MCF 10A (cell line): ENCODE results near the gene TOLLIP. TPM values are rescaled to one million over a fixed set of nuclear protein-coding genes. Genes with fewer than 3 reads are reported as not detected.

Experiments used
- BruUV-seq: library from RNA; stranded (reverse); fragments of 400-500 nt; replicated peaks from 2 replicates; lab custom pipeline; 2021; lab: Mats Ljungman, UMichigan
- CTCF ChIA-PET: fragments of 300-600 bp; sonication (Branson Sonifier 250); formaldehyde crosslinking; extraction: SDS; loops from one replicate; lab custom pipeline; 2021; ENCODE audit warnings: antibody characterized with exemption, inconsistent platforms; lab: Yijun Ruan, JAX
- POLR2A ChIA-PET: fragments of 300-600, 350-650 bp; sonication (Branson Sonifier 250); formaldehyde crosslinking; extraction: SDS; loops from one replicate; lab custom pipeline; 2020; ENCODE audit warnings: antibody characterized with exemption, inconsistent platforms; lab: Yijun Ruan, JAX
- DNase-seq: peaks from one replicate; pipeline ENCODE4 v3.0.0-alpha.2; 2018; ENCODE audit not compliant: unreplicated experiment
- H3K27ac Mint-ChIP-seq: one replicate; pipeline ENCODE4 v1.8.0; 2022; ENCODE audit warnings: mild to moderate bottlenecking, low read depth, mixed read lengths; ENCODE audit not compliant: unreplicated experiment
- H3K27me3 Mint-ChIP-seq: one replicate; pipeline ENCODE4 v1.8.0; 2022; ENCODE audit warnings: mixed read lengths; ENCODE audit not compliant: insufficient read depth, unreplicated experiment
- H3K36me3 Mint-ChIP-seq: one replicate; pipeline ENCODE4 v1.8.0; 2022; ENCODE audit warnings: mild to moderate bottlenecking, moderate library complexity, mixed read lengths; ENCODE audit not compliant: insufficient read depth, unreplicated experiment
- H3K4me1 Mint-ChIP-seq: one replicate; pipeline ENCODE4 v1.8.0; 2022; ENCODE audit warnings: mixed read lengths; ENCODE audit not compliant: insufficient read depth, unreplicated experiment
- H3K4me3 Mint-ChIP-seq: one replicate; pipeline ENCODE4 v1.8.0; 2022; ENCODE audit warnings: mild to moderate bottlenecking, moderate library complexity, mixed read lengths; ENCODE audit not compliant: unreplicated experiment
- H3K9me3 Mint-ChIP-seq: one replicate; pipeline ENCODE4 v1.8.0; 2022; ENCODE audit warnings: mixed read lengths; ENCODE audit not compliant: unreplicated experiment
- intact Hi-C: fragments of 100-400 bp; cut with micrococcal nuclease; formaldehyde crosslinking; loops from 2 replicates; pipeline ENCODE4 v1.14.1; 2022
- total RNA-seq: library from RNA; stranded (reverse); gene quantifications from 2 replicates; pipeline ENCODE4 v1.2.3, GENCODE V29; 2022
- TF ChIP-seq, protein P1 (sequence below): fragments of 200-600 bp; IDR thresholded peaks from one replicate; pipeline ENCODE4 v1.8.0; 2022; ENCODE audit warnings: antibody characterized with exemption, mild to moderate bottlenecking; ENCODE audit not compliant: unreplicated experiment

Gene TOLLIP
- total RNA-seq, 1 experiment from 2014 or later = 58.8 TPM

DNA sequence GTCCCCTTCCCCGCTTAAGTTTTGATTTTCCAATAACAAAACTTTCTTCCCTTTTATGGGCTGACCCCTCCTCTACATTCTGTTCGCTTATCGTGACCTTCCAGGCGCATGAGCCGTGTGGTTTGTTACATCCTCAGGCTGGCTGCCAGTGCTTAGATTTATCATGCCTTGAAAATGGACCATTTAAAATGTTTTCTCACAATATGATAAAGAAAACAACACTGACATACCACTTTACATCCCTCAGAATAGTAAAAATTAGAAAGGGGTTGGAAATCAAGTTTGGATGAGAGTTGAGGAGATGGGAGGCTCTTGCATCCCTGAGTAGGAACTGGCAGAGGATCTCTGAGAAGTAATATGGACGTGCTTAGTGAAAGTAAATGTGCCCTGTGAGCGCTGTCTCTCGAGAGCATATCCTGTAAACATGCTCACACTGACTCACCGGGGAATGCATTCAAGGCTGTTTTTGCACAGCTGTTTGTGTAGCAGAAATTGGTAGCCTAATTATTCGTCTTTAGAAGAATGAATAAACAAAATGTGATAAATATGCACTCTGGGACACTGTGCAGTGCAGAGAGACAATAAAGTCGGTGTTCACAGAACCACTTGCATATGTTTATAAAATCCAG lies 17.1 kb upstream of the TOLLIP start:
- CTCF ChIA-PET = no interaction called here
- BruUV-seq = no TSS peak
- Mint-ChIP-seq H3K4me1 (no peaks in the 10 kb centered on the region), H3K27ac (no peak overlapping the region), H3K4me3 (no peak overlapping the region), H3K27me3 (peaks cover 52% of the 10 kb centered on the region), H3K36me3 (no peaks in the 10 kb centered on the region), H3K9me3 (peaks cover 5% of the 10 kb centered on the region)
- intact Hi-C loops = no loop called here
- POLR2A ChIA-PET = interaction anchor here (1.5 kb wide), 1 partner anchor 17 kb away, joined by 6 read pairs; the partner anchor contains the start of gene TOLLIP
- TF ChIP-seq, protein P1, sequence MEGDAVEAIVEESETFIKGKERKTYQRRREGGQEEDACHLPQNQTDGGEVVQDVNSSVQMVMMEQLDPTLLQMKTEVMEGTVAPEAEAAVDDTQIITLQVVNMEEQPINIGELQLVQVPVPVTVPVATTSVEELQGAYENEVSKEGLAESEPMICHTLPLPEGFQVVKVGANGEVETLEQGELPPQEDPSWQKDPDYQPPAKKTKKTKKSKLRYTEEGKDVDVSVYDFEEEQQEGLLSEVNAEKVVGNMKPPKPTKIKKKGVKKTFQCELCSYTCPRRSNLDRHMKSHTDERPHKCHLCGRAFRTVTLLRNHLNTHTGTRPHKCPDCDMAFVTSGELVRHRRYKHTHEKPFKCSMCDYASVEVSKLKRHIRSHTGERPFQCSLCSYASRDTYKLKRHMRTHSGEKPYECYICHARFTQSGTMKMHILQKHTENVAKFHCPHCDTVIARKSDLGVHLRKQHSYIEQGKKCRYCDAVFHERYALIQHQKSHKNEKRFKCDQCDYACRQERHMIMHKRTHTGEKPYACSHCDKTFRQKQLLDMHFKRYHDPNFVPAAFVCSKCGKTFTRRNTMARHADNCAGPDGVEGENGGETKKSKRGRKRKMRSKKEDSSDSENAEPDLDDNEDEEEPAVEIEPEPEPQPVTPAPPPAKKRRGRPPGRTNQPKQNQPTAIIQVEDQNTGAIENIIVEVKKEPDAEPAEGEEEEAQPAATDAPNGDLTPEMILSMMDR = no peak
- no peak for DNase-seq

DNA sequence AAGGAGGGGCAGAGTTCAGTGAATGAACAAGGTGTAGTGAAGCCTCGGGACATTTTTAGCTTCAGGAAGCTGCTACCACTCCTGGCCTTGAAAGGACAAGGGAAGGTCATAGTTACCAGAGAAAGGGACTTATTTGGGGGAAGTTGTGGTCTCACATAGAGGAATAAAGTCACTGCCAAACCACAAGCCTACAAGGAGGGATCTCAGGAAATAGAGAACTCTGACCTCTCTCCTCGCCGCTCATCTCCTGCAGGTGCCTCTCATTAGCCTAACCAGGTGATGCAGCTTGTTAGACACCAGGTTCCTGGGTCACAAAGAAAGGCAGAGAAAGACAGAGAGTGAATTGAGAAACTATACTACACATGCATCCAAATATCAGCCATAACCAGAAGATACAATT lies 14.3 kb upstream of the TOLLIP start:
- BruUV-seq = no TSS peak
- ChIA-PET POLR2A (interaction anchor here (2.2 kb wide), 1 partner anchor 15 kb away, joined by 7 read pairs; the partner anchor contains the start of gene TOLLIP), CTCF (interaction anchor here (0.6 kb wide), 1 partner anchor 1115 kb away, joined by 6 read pairs; no protein-coding TSS in a partner anchor)
- intact Hi-C loops = no loop called here
- H3K27ac Mint-ChIP-seq = no peak overlapping the region
- H3K4me3 Mint-ChIP-seq = no peak overlapping the region
- DNase-seq = no peak
- H3K9me3 Mint-ChIP-seq = peaks cover 5% of the 10 kb centered on the region
- no peaks in the 10 kb centered on the region for H3K4me1 Mint-ChIP-seq
- peaks cover 52% of the 10 kb centered on the region for H3K27me3 Mint-ChIP-seq
- peaks cover 4% of the 10 kb centered on the region for H3K36me3 Mint-ChIP-seq
- TF ChIP-seq, protein P1 = no peak

DNA sequence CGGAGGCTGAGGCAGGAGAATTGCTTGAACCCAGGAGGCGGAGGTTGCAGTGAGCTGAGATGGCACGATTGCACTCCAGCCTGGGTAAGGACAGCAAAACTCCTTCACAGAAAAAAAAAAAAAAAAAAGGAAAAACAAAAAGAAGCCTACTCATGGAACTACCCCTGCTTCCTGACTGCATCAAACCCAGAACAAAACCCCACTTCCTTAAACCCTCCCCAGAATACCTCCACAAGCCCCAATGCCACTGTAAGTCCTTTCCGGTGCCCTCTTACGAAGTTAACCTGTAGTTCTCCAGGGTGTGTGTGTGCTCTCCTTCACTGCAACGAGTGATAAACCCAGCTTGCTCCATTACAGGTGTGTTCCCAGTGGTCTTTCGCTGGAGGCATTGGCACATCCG lies 8.6 kb upstream of the TOLLIP start:
- no TSS peak for BruUV-seq
- no peak for DNase-seq
- ChIA-PET POLR2A (no interaction called here), CTCF (interaction anchor here (1.0 kb wide), 1 partner anchor 17 kb away, joined by 6 read pairs; no protein-coding TSS in a partner anchor)
- H3K27ac Mint-ChIP-seq = no peak overlapping the region
- peaks cover 3% of the 10 kb centered on the region for H3K27me3 Mint-ChIP-seq
- H3K4me1 Mint-ChIP-seq = no peaks in the 10 kb centered on the region
- H3K36me3 Mint-ChIP-seq = peaks cover 4% of the 10 kb centered on the region
- H3K9me3 Mint-ChIP-seq = no peaks in the 10 kb centered on the region
- TF ChIP-seq, protein P1 = no peak
- H3K4me3 Mint-ChIP-seq = no peak overlapping the region
- intact Hi-C loops = no loop called here

DNA sequence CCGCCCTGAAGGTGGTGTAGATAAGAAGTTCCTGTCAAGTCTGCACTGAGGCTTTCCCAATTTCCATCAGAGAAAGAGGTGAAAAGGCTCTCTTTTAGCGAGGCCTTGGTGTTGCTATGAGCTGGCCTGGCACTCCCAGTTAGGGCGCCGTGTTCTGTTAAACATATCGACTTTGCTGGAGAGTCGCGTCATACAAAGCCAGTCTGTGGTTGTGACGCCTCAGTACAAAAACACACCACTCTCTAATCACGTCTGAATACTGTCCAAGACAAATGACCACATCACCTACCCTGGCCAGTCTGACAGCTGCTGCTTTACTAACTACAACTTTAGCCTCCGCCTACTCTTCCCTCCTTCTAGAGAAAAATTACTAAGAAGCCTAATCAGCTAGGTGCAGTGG lies 8.0 kb upstream of the TOLLIP start:
- H3K27me3 Mint-ChIP-seq = no peaks in the 10 kb centered on the region
- TF ChIP-seq, protein P1 = no peak
- BruUV-seq = no TSS peak

More for the DNA sequence above, 8.0 kb upstream of the TOLLIP start:
- H3K36me3 Mint-ChIP-seq = peaks cover 4% of the 10 kb centered on the region
- no peak for DNase-seq
- no peak overlapping the region for H3K4me3 Mint-ChIP-seq
- no peak overlapping the region for H3K27ac Mint-ChIP-seq
- CTCF ChIA-PET = interaction anchor here (1.0 to 1.1 kb wide), 2 partner anchors 17 to 258 kb away, joined by 5 to 6 read pairs; no protein-coding TSS in a partner anchor
- H3K9me3 Mint-ChIP-seq = no peaks in the 10 kb centered on the region
- POLR2A ChIA-PET = no interaction called here
- H3K4me1 Mint-ChIP-seq = no peaks in the 10 kb centered on the region
- intact Hi-C loops = no loop called here
